HepG2 (cell line): ENCODE data around the gene MORC4. TPM values are rescaled to one million over a fixed set of nuclear protein-coding genes. Genes with fewer than 3 reads are reported as not detected.

Experiments
- HNF1B ChIP-seq: sonication (generic); formaldehyde crosslinking; IDR thresholded peaks from 2 replicates; pipeline ENCODE4 v1.5.1; 2020; ENCODE audit warnings: mild to moderate bottlenecking, moderate library complexity, missing genetic modification reagents
- ZNF318 ChIP-seq: sonication (generic); formaldehyde crosslinking; IDR thresholded peaks from 2 replicates; pipeline ENCODE4 v1.4.0; 2020; ENCODE audit warnings: mild to moderate bottlenecking, missing genetic modification reagents
- polyA plus RNA-seq, 8 experiments: library from polyadenylated mRNA; depleted of rRNA in 3 of 8; stranded (reverse) in 7 of 8; unstranded in 1 of 8; fragments of >200 nt; fragmentation: Illumina TruSeq in 4 of 8; extraction: Trizol in 4 of 8; gene quantifications; 2 replicates each; pipeline versions ENCODE4 v1.2.1 to v1.2.3, GENCODE V29; 2011 to 2016; ENCODE audit warnings: low read depth in 4 of 8, missing spikeins in 1 of 8, mixed read lengths in 1 of 8; ENCODE audit not compliant: insufficient read depth in 1 of 8
- total RNA-seq, 5 experiments: library from RNA; depleted of rRNA; stranded (reverse); fragments of >200 nt; fragmentation: Illumina TruSeq; extraction: Trizol; gene quantifications; 2 replicates each; pipeline ENCODE4 v1.2.3, GENCODE V29; 2016; ENCODE audit warnings: low read depth in 1 of 5

Gene MORC4
- total and polyA plus RNA-seq, 2 of the 13 experiments (the other 11 are each of a cell fraction or from before 2014, with no cell fraction given): 7.3 to 17.6 TPM

GRCh38 chrX:106933538-106933961, 66.5 kb downstream of the MORC4 start (continued):
- TF ChIP-seq ZNF318 (CRISPR knock-in tag) (no peak), HNF1B (CRISPR knock-in tag) (no peak)
